SK-N-SH (cell line): ENCODE results near the gene CRIM1. TPM values are rescaled to one million over a fixed set of nuclear protein-coding genes. Genes with fewer than 3 reads are reported as not detected.

Source experiments
- CTCF ChIA-PET: fragments of 300-600, 350-600 bp; formaldehyde crosslinking; extraction: SDS; loops from one replicate; lab custom pipeline; 2021; lab: Yijun Ruan, JAX
- POLR2A ChIA-PET: fragments of 350-600 bp; sonication (Branson Sonifier 250); formaldehyde crosslinking; extraction: SDS; loops from one replicate; lab custom pipeline; 2020; ENCODE audit warnings: antibody characterized with exemption, inconsistent platforms; lab: Yijun Ruan, JAX
- DNase-seq: peaks from one replicate; pipeline ENCODE4 v3.0.0; 2012
- H2AFZ ChIP-seq: fragments of 200-600 bp; sonication (generic); 2 replicates; pipeline ENCODE4 v1.8.1; 2016; ENCODE audit warnings: antibody characterized with exemption, mild to moderate bottlenecking, low read depth
- H3F3A ChIP-seq: fragments of 200-600 bp; sonication (generic); replicated peaks from 2 replicates; pipeline ENCODE3; 2016; ENCODE audit warnings: antibody characterized with exemption, mild to moderate bottlenecking; ENCODE audit not compliant: insufficient read depth
- H3K27ac ChIP-seq, 2 experiments: fragments of 200-500 bp in 1 of 2; fragments of 200-600 bp in 1 of 2; sonication (Bioruptor generic) in 1 of 2; sonication (generic), shearing (Covaris generic) in 1 of 2; 2 replicates each; pipeline versions ENCODE4 v1.5.1 to v1.6.1; 2014 to 2016; ENCODE audit warnings: low read depth in 2 of 2, inconsistent platforms in 1 of 2, low read length in 1 of 2, mild to moderate bottlenecking in 1 of 2, mixed read lengths in 1 of 2
- H3K27me3 ChIP-seq: fragments of 200-600 bp; sonication (generic), shearing (Covaris generic); 2 replicates; pipeline ENCODE4 v1.6.1; 2016; ENCODE audit warnings: mixed run types; ENCODE audit not compliant: insufficient read depth
- H3K36me3 ChIP-seq, 2 experiments: fragments of 200-500 bp in 1 of 2; fragments of 200-600 bp in 1 of 2; sonication (Bioruptor generic) in 1 of 2; sonication (generic) in 1 of 2; replicated peaks in 1 of 2; 2 replicates each; pipeline versions ENCODE3 to v1.5.1; 2014 to 2016; ENCODE audit warnings: low read length in 1 of 2, mild to moderate bottlenecking in 1 of 2; ENCODE audit not compliant: insufficient read depth in 2 of 2, control insufficient read depth in 1 of 2
- H3K4me1 ChIP-seq, 2 experiments: fragments of 200-500 bp in 1 of 2; fragments of 200-600 bp in 1 of 2; sonication (Bioruptor generic) in 1 of 2; sonication (generic), shearing (Covaris generic) in 1 of 2; 2 replicates each; pipeline versions ENCODE4 v1.5.1 to v1.6.1; 2014 to 2016; ENCODE audit warnings: low read depth in 1 of 2, low read length in 1 of 2, mixed run types in 1 of 2; ENCODE audit not compliant: insufficient read depth in 2 of 2, control insufficient read depth in 1 of 2
- H3K4me2 ChIP-seq: fragments of 200-600 bp; sonication (generic), shearing (Covaris generic); 2 replicates; pipeline ENCODE4 v1.6.1; 2017; ENCODE audit warnings: mixed run types
- H3K4me3 ChIP-seq, 2 experiments: fragments of 200-500 bp in 1 of 2; fragments of 200-600 bp in 1 of 2; sonication (Bioruptor generic) in 1 of 2; sonication (generic), shearing (Covaris generic) in 1 of 2; 2 replicates each; pipeline versions ENCODE4 v1.5.1 to v1.8.1; 2014 to 2016; ENCODE audit warnings: low read depth in 2 of 2, inconsistent platforms in 1 of 2, low read length in 1 of 2, mild to moderate bottlenecking in 1 of 2, mixed read lengths in 1 of 2, moderate library complexity in 1 of 2
- H3K79me2 ChIP-seq: fragments of 200-600 bp; sonication (generic); 2 replicates; pipeline ENCODE4 v1.8.1; 2017; ENCODE audit warnings: mild to moderate bottlenecking; ENCODE audit not compliant: insufficient read depth
- H3K9ac ChIP-seq: fragments of 200-600 bp; sonication (generic); 2 replicates; pipeline ENCODE4 v1.6.1; 2017; ENCODE audit warnings: mixed run types
- H3K9me2 ChIP-seq: fragments of 200-600 bp; sonication (generic); 2 replicates; pipeline ENCODE4 v1.6.1; 2017; ENCODE audit warnings: mixed run types
- H3K9me3 ChIP-seq: fragments of 200-600 bp; sonication (generic); 2 replicates; pipeline ENCODE4 v1.6.1; 2017; ENCODE audit warnings: mixed run types, mild to moderate bottlenecking, moderate library complexity
- H4K20me1 ChIP-seq: fragments of 200-600 bp; sonication (generic); 2 replicates; pipeline ENCODE4 v1.6.1; 2017; ENCODE audit warnings: mild to moderate bottlenecking, mixed run types; ENCODE audit not compliant: insufficient read depth
- CTCF ChIP-seq: fragments of 200-600 bp; sonication (generic); IDR thresholded peaks from 2 replicates; pipeline ENCODE4 v1.6.1; 2017; ENCODE audit warnings: antibody characterized with exemption, mild to moderate bottlenecking, moderate library complexity
- ELF1 ChIP-seq: IDR thresholded peaks from 2 replicates; pipeline ENCODE4 v1.4.0; 2012
- EP300 ChIP-seq, 2 experiments: IDR thresholded peaks; 2 replicates each; pipeline versions ENCODE4 v1.4.0 to v1.6.1; 2012; ENCODE audit warnings: borderline replicate concordance in 1 of 2, low read depth in 1 of 2, low read length in 1 of 2
- EZH2phosphoT487 ChIP-seq: fragments of 200-600 bp; sonication (generic); IDR thresholded peaks from 2 replicates; pipeline ENCODE4 v1.6.1; 2017; ENCODE audit warnings: low read depth, mixed run types, mild to moderate bottlenecking, antibody characterized with exemption, moderate library complexity, borderline replicate concordance
- FOSL2 ChIP-seq: IDR thresholded peaks from 2 replicates; pipeline ENCODE4 v1.4.0; 2012; ENCODE audit warnings: low read depth, mild to moderate bottlenecking, moderate library complexity, borderline replicate concordance
- FOXM1 ChIP-seq: IDR thresholded peaks from 2 replicates; pipeline ENCODE4 v1.4.0; 2012; ENCODE audit warnings: low read depth, mild to moderate bottlenecking
- GABPA ChIP-seq: IDR thresholded peaks from 2 replicates; pipeline ENCODE4 v1.4.0; 2012; ENCODE audit warnings: low read depth, mild to moderate bottlenecking
- GATA2 ChIP-seq: sonication (generic); formaldehyde crosslinking; IDR thresholded peaks from 2 replicates; pipeline ENCODE4 v1.5.0; 2020; ENCODE audit warnings: mild to moderate bottlenecking, missing genetic modification reagents
- JUND ChIP-seq: IDR thresholded peaks from 2 replicates; pipeline ENCODE4 v1.4.0; 2012
- MAX ChIP-seq: IDR thresholded peaks from 2 replicates; pipeline ENCODE4 v1.4.0; 2012; ENCODE audit warnings: low read depth
- MEF2A ChIP-seq: IDR thresholded peaks from 2 replicates; pipeline ENCODE4 v1.4.0; 2012; ENCODE audit warnings: low read depth, borderline replicate concordance
- MXI1 ChIP-seq: IDR thresholded peaks from 2 replicates; pipeline ENCODE4 v1.6.1; 2012; ENCODE audit warnings: mild to moderate bottlenecking, low read depth, low read length, improper control_type of control experiment
- PBX3 ChIP-seq: IDR thresholded peaks from 2 replicates; pipeline ENCODE4; 2012
- RAD21 ChIP-seq: IDR thresholded peaks from 2 replicates; pipeline ENCODE4 v1.6.1; 2012; ENCODE audit warnings: mild to moderate bottlenecking, low read length
- RCOR1 ChIP-seq: fragments of 150-350 bp; IDR thresholded peaks from 2 replicates; pipeline ENCODE4 v1.6.1; 2017; ENCODE audit warnings: antibody characterized with exemption, low read length
- SMC3 ChIP-seq: IDR thresholded peaks from 2 replicates; pipeline ENCODE4 v1.6.1; 2012; ENCODE audit warnings: low read depth, low read length, improper control_type of control experiment
- YY1 ChIP-seq: IDR thresholded peaks from 2 replicates; pipeline ENCODE4 v1.4.0; 2012; ENCODE audit warnings: low read depth, mild to moderate bottlenecking
- ZBTB33 ChIP-seq: IDR thresholded peaks from 2 replicates; pipeline ENCODE4 v1.4.0; 2012; ENCODE audit warnings: low read depth, borderline replicate concordance
- WGBS: methylation state at CpG from one replicate; pipeline ENCODE4 v1.1.6; 2017; ENCODE audit warnings: low lambda C conversion rate; 5-methylcytosine and 5-hydroxymethylcytosine counted together
- polyA plus RNA-seq, 3 experiments: library from polyadenylated mRNA; depleted of rRNA; stranded (reverse); fragments of >200 nt; gene quantifications; 2 replicates each; pipeline ENCODE4 v1.2.3, GENCODE V29; 2012

The CRIM1 gene
- polyA plus RNA-seq, 1 of the 3 experiments (the other 2 are of a cell fraction) = 244 TPM

- H3K79me2 ChIP-seq = peaks cover 79% of the 10 kb centered on the region
- no peak overlapping the region for H3K4me3 ChIP-seq
- 51% methylated on average over 2 of the region's 2 CpGs for WGBS
- H3K9ac ChIP-seq = peak overlapping the region; percentile 6; the same call in 1 of the 2 replicates
- ChIA-PET CTCF (interaction anchor here (0.6 to 1.5 kb wide), 2 partner anchors 20 to 330 kb away, joined by 3 read pairs; no protein-coding TSS in a partner anchor), POLR2A (no interaction called here)
- H3K27ac ChIP-seq = peak overlapping the region; percentile 34 to 91; a peak in 3 of 4 replicates
- DNase-seq = no peak
- H2AFZ ChIP-seq = no peak overlapping the region
- no peak overlapping the region for H3K4me2 ChIP-seq
- no peaks in the 10 kb centered on the region for H4K20me1 ChIP-seq
- H3K4me1 ChIP-seq = peaks cover 0 to 69% of the 10 kb centered on the region in 2 experiments
- H3K9me3 ChIP-seq = peaks cover 9% of the 10 kb centered on the region; the same call in 1 of the 2 replicates
- H3K36me3 ChIP-seq = peaks cover 63 to 83% of the 10 kb centered on the region in 2 experiments
- H3K27me3 ChIP-seq = no peaks in the 10 kb centered on the region
- H3F3A ChIP-seq = peaks cover 92% of the 10 kb centered on the region
- no peak for TF ChIP-seq ELF1
- no peak for TF ChIP-seq EZH2phosphoT487
- no peak for TF ChIP-seq JUND
- no peak for TF ChIP-seq SMC3
- no peak for TF ChIP-seq RAD21
- no peaks in the 10 kb centered on the region for H3K9me2 ChIP-seq
Observed at GRCh38 chr2:36480636-36481035, 125.1 kb downstream of the CRIM1 start.

- POLR2A ChIA-PET = no interaction called here
- no peak overlapping the region for H3K4me3 ChIP-seq
- no peaks in the 10 kb centered on the region for H4K20me1 ChIP-seq
- no peaks in the 10 kb centered on the region for H3K27me3 ChIP-seq
- H2AFZ ChIP-seq = no peak overlapping the region
- H3K4me2 ChIP-seq = no peak overlapping the region
- H3K27ac ChIP-seq = peak overlapping the region in 1 of 2 experiments; percentile 91; a peak in 2 of 4 replicates
- H3K9me2 ChIP-seq = no peaks in the 10 kb centered on the region
- H3K36me3 ChIP-seq = peaks cover 61 to 72% of the 10 kb centered on the region in 2 experiments
- no peak for TF ChIP-seq ELF1
- TF ChIP-seq RAD21 = no peak
- TF ChIP-seq ZBTB33 = no peak
- no peak for TF ChIP-seq MAX
- TF ChIP-seq MXI1 = no peak
- TF ChIP-seq GABPA = no peak
- TF ChIP-seq GATA2 (CRISPR knock-in tag) = no peak
- no peak for TF ChIP-seq MEF2A
- TF ChIP-seq EP300 (IDR thresholded peaks at IDR 0.05; ENCODE audit: borderline replicate concordance in 1 of 2, low read depth in 1 of 2, low read length in 1 of 2) = no peak
- TF ChIP-seq YY1 = no peak
- TF ChIP-seq FOSL2 = no peak
- TF ChIP-seq PBX3 = no peak
- TF ChIP-seq RCOR1 = no peak
- TF ChIP-seq FOXM1 = no peak
- TF ChIP-seq CTCF = no peak
- TF ChIP-seq, all 33 proteins: peak for 0
- no peak for DNase-seq
- H3K4me1 ChIP-seq = peaks cover 0 to 79% of the 10 kb centered on the region in 2 experiments
- CTCF ChIA-PET = no interaction called here
- WGBS = 83% methylated on average over 5 of the region's 5 CpGs
- 0 out of 2 replicates have a peak overlapping the region, but pooled peaks have one; percentile 4 for H3K9ac ChIP-seq
- H3K9me3 ChIP-seq = no peaks in the 10 kb centered on the region
- H3F3A ChIP-seq = peaks cover 92% of the 10 kb centered on the region
- H3K79me2 ChIP-seq = peaks cover 68% of the 10 kb centered on the region
Observed at GRCh38 chr2:36481709-36482108, 126.1 kb downstream of the CRIM1 start.
